GM18519 (cell line): ENCODE results near the gene SREBF1.

Experiments
- ATAC-seq: cut with Tn5 transposase; IDR thresholded peaks from one replicate; pipeline ENCODE4 v1.9.1; 2021; ENCODE audit warnings: mild to moderate bottlenecking, moderate library complexity; ENCODE audit not compliant: unreplicated experiment, low FRiP score

Gene SREBF1

DNA sequence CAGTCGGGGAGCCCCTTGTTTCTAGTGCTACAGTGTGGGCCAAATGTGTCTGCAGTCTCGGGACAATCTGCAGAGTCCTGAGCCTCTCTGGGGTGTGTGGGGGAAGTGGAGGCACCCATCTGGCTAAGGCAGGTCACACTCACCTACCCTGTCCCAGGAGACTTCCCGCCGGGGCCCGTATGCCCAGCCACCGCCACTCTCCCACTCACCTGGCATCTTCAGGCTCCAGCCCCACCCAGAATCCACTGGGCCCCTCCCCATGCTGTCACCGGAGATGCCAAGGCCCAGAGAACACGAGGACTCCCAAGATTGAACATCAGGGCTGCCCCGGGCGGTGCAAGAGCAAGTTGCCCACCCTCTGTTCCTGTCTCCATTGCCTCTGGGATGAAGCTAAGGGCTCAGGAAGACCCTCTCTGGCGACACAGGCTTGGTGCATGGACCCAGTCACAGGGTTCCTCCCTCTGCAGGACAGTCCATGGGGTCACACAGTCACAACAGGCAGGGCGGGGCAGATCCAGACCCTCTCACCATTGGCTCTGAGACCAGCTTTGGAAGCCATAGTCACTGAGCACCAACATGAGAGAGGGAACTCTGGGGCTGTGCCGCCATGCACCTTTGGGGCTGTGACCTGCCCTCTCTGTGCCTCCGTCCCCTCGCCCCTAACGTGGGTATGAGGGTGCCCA is 38.1 kb downstream of the SREBF1 start:
- ATAC-seq, result no peak

- ATAC-seq, result no peak
Observed at GRCh38 chr17:17798010-17798556, 38.7 kb downstream of the SREBF1 start.

DNA sequence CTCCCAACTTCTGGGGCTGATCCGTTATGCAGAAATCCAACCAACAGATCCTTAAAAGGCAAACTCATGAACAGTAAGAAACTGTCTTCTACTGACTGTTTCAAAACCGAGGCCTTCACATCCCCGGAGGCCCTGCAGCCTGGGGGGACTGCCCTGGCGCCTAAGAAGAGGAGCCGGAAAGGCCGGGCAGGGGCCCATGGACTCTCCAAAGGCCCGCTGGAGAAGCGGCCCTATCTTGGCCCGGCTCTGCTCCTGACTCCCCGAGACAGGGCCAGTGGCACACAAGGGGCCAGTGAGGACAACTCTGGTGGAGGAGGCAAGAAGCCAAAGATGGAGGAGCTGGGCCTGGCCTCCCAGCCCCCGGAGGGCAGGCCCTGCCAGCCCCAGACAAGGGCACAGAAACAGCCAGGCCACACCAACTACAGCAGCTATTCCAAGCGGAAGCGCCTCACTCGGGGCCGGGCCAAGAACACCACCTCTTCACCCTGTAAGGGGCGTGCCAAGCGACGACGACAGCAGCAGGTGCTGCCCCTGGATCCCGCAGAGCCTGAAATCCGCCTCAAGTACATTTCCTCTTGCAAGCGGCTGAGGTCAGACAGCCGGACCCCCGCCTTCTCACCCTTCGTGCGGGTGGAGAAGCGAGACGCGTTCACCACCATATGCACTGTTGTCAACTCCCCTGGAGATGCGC is 39.5 kb downstream of the SREBF1 start:
- no peak for ATAC-seq

- ATAC-seq, result no peak
Observed at GRCh38 chr17:17796787-17797061, 40.1 kb downstream of the SREBF1 start.

DNA sequence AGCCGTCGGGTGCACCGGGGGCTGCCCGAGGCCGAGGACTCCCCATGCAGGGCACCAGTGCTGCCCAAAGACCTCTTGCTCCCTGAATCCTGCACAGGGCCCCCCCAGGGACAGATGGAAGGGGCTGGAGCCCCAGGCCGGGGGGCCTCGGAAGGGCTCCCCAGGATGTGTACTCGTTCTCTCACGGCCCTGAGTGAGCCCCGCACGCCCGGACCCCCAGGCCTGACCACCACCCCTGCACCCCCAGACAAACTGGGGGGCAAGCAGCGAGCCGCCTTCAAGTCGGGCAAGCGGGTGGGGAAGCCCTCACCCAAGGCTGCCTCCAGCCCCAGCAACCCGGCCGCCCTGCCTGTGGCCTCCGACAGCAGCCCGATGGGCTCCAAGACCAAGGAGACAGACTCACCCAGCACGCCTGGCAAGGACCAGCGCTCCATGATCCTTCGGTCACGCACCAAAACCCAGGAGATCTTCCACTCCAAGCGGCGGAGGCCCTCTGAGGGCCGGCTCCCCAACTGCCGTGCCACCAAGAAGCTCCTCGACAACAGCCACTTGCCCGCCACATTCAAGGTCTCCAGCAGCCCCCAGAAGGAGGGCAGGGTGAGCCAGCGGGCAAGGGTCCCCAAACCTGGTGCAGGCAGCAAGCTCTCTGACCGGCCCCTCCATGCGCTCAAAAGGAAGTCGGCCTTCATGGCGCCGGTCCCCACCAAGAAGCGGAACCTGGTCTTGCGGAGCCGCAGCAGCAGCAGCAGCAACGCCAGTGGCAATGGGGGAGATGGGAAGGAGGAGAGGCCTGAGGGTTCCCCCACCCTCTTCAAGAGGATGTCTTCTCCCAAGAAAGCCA is 40.6 kb downstream of the SREBF1 start:
- ATAC-seq, result no peak

GRCh38 chr17:17795296-17795695 is 41.5 kb downstream of the SREBF1 start:
- ATAC-seq, result no peak

- no peak for ATAC-seq
Observed at GRCh38 chr17:17794382-17794781, 42.4 kb downstream of the SREBF1 start.

DNA sequence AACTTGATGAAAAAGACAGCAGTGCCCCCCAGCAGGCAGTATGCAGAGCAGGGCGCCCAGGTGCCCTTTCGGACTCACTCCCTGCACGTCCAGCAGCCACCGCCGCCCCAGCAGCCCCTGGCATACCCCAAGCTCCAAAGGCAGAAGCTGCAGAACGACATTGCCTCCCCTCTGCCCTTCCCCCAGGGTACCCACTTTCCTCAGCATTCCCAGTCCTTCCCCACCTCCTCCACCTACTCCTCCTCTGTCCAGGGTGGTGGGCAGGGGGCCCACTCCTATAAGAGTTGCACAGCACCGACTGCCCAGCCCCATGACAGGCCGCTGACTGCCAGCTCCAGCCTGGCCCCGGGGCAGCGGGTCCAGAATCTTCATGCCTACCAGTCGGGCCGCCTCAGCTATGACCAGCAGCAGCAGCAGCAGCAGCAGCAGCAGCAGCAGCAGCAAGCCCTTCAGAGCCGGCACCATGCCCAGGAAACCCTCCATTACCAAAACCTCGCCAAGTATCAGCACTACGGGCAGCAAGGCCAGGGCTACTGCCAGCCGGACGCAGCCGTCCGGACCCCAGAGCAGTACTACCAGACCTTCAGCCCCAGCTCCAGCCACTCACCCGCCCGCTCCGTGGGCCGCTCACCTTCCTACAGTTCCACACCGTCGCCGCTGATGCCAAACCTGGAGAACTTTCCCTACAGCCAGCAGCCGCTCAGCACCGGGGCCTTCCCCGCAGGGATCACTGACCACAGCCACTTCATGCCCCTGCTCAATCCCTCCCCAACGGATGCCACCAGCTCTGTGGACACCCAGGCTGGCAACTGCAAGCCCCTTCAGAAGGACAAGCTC is 43.2 kb downstream of the SREBF1 start:
- no peak for ATAC-seq

- ATAC-seq, result no peak
Observed at GRCh38 chr17:17792551-17793377, 44.0 kb downstream of the SREBF1 start.

DNA sequence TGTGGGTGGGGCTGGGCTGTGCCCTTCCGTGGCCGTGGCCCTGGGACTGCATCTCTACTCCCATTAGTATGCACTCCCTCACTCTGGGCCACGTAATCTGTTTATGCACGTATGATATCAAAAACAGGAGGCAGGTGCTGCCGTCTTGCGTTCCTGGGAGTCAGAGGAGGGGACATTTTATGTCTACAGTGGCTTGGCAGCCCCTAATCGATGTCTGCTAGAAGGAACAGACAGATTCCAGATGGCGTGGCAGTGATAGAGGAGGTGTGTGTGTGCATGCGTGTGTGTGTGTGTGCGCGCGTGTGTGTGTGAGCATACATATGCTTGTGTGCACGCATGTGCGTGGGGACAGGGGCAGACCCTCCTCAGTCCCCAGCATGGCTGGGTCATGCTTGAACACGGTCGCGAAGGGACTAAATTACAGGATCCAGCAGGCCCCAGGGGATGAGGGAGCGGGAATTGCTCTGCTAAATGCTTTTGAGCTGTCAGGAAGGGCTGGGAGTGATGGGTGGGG is 44.7 kb downstream of the SREBF1 start:
- ATAC-seq, result no peak

- no peak for ATAC-seq
Observed at GRCh38 chr17:17790637-17791464, 45.9 kb downstream of the SREBF1 start.

GRCh38 chr17:17789828-17790636 is 46.8 kb downstream of the SREBF1 start:
- no peak for ATAC-seq

DNA sequence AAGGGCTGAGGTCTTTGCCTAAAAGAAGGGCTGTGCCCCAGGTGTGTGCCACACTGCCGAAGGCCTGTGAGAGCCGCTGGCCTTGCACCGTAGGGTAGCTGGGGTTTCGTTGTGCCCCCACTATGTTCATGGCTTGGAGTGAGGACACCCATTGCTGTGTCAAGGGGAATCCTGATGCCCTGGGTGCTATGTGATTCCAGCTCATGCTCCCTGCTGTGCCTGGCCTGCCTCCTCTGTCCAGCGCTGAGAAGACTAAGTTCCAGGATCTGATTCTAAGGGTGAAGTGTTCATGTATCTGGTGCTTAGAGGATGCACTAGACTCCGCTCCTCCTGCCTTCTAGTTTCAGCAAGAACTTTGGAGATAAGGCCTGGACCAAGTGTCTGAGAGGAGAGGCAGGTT is 47.4 kb downstream of the SREBF1 start:
- no peak for ATAC-seq

- ATAC-seq, result no peak
Observed at GRCh38 chr17:17788967-17789366, 47.8 kb downstream of the SREBF1 start.

DNA sequence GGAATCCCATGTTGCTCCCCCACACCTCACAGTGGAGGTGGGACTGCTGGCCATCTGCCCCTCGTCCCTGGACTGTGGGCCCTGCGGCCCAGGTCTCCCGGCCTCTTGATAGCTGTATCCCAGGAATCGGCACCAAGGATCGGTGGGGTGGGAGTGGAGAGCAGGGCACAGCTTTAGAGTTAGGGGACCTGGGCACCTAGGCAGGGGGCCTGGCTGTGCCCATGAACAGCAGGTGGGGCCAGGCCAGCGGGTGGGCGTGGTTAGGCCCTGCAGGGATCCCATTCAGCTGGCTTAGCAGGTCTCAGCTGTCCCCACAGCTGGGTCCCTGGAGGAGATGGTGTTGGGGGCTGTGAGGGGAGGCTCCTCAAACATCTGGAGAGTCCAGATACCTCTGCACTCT is 49.2 kb downstream of the SREBF1 start:
- no peak for ATAC-seq

GRCh38 chr17:17786998-17787397 is 49.8 kb downstream of the SREBF1 start:
- ATAC-seq, result no peak

- no peak for ATAC-seq
Observed at GRCh38 chr17:17785407-17785806, 51.4 kb downstream of the SREBF1 start.
